NB4 (cell line): ENCODE measurements around the gene HIPK1.

Experiments used
- DNase-seq: peaks from one replicate; pipeline ENCODE4 v3.0.0; 2010; ENCODE audit warnings: low read depth
- H3K4me3 ChIP-seq: one replicate; pipeline ENCODE4 v1.5.1; 2011; ENCODE audit warnings: mild to moderate bottlenecking, low read depth, low read length, moderate library complexity
- MYC ChIP-seq: IDR thresholded peaks from 2 replicates; pipeline ENCODE4 v1.6.1; 2011; ENCODE audit warnings: low read depth, low read length
- POLR2A ChIP-seq: IDR thresholded peaks from 2 replicates; pipeline ENCODE4 v1.6.1; 2011; ENCODE audit warnings: mild to moderate bottlenecking; ENCODE audit not compliant: insufficient read length; ENCODE audit errors: extremely low read depth
- TF ChIP-seq, protein P1 (sequence below): IDR thresholded peaks from 2 replicates; pipeline ENCODE4 v1.6.1; 2011; ENCODE audit warnings: low read depth, low read length
- TF ChIP-seq, protein P2 (sequence below): IDR thresholded peaks from one replicate; pipeline ENCODE4 v1.5.1; 2012; ENCODE audit warnings: low read depth, low read length

The HIPK1 gene

DNA sequence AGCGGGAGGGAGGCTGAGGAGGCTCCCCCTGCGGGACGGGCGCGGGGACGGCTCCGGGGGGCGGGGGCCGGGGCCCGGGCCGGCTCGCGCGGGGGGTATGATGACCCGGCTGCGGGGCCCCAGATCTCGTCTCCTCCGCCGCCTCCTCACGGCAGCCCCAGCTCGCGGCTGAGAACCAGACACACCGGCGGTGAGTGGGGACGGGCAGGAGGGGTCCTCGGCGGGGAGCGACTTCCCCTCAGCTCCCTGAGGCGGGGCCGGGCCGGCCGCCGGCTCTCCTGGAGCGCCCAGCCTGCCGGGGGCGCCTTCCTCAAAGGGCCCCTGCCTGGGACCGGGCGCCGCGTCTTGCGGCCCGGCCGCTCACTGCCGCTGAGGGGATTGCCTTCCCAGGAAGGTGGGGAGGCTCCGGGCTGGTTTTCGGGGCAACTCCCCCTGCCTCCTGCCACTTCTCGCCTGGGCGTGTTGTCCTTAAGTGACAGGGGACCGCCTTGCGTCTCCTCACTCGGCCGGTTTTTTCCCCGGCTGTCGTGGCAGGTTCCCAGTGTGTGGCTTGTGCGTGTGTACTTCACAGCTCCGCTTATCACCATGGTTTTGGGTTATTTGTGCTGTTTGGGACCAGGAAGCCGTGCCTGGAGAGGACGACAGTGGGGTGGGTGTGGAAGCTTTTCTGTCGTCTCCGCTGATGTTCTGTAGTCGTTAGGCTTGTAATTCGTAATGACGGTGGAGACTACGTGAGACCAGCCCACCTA lies 800 bp downstream of the HIPK1 start:
- H3K4me3 ChIP-seq, result peak overlapping the region; percentile 85
- TF ChIP-seq, protein P1, sequence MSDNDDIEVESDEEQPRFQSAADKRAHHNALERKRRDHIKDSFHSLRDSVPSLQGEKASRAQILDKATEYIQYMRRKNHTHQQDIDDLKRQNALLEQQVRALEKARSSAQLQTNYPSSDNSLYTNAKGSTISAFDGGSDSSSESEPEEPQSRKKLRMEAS, result no peak
- TF ChIP-seq MYC (no peak), POLR2A (no peak)
- TF ChIP-seq, protein P2, sequence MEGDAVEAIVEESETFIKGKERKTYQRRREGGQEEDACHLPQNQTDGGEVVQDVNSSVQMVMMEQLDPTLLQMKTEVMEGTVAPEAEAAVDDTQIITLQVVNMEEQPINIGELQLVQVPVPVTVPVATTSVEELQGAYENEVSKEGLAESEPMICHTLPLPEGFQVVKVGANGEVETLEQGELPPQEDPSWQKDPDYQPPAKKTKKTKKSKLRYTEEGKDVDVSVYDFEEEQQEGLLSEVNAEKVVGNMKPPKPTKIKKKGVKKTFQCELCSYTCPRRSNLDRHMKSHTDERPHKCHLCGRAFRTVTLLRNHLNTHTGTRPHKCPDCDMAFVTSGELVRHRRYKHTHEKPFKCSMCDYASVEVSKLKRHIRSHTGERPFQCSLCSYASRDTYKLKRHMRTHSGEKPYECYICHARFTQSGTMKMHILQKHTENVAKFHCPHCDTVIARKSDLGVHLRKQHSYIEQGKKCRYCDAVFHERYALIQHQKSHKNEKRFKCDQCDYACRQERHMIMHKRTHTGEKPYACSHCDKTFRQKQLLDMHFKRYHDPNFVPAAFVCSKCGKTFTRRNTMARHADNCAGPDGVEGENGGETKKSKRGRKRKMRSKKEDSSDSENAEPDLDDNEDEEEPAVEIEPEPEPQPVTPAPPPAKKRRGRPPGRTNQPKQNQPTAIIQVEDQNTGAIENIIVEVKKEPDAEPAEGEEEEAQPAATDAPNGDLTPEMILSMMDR, result no peak
- DNase-seq, result peak; percentile 69

DNA sequence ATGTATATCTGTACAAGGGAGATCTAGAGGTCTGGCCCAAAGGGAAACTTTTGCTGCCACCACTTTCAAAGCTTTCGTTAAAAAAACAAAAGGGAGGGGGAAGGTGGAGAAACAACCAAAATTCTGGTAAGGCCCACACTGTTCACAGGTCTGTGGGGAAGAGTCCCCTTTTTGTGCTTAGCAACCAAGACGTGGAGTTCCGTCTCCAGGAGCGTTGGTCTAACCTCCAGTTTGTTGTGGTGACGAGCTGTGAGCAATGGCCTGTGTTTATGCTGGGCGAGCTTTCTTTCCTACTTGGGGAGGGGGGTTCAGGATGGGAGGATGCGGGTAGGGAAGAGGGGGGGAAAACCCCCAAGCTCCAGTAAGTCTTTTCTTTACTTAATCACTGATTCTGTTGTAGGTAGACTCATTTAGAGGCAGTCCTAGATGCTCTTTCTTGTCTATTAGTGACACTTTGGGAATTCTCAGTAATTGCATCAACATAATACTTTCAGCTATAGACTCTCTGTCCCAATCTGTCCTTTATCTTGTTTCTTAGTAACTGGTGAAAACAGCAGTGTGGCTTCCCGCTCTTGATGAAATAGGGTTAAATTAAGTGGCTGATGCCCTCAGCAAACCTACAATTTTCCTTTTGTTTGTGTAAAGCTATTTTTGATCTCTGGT lies 1.5 kb downstream of the HIPK1 start:
- TF ChIP-seq, protein P1, result 0 out of 2 replicates have a peak, but pooled peaks have one; percentile 3
- TF ChIP-seq MYC, result no peak

DNA sequence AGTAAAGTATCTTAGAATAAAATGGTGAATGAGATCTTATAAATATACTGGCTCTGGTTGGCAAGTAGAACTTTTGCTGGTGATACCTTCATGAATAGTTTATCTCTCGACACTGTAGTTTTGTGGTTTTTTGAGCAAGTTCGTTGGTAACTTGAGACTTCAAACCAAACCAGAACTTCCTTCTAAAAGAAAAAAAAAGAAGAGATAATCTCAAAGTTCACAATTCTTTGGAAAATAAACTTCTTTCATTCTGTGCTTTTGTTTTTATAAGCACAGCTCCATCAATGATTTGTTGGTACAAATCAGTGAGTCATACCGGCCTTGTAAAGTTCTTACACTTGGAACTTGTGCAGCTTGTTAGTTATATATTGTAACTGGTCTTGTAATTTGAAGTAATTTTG lies 2.3 kb downstream of the HIPK1 start:
- TF ChIP-seq MYC (no peak), POLR2A (no peak)
- TF ChIP-seq, protein P1, result no peak
- TF ChIP-seq, protein P2, result no peak
- H3K4me3 ChIP-seq, result peak overlapping the region; percentile 85
- DNase-seq, result peak; percentile 58

More for the DNA sequence above, 1.5 kb downstream of the HIPK1 start:
- peak; percentile 82 for DNase-seq
- H3K4me3 ChIP-seq, result peak overlapping the region; percentile 85

DNA sequence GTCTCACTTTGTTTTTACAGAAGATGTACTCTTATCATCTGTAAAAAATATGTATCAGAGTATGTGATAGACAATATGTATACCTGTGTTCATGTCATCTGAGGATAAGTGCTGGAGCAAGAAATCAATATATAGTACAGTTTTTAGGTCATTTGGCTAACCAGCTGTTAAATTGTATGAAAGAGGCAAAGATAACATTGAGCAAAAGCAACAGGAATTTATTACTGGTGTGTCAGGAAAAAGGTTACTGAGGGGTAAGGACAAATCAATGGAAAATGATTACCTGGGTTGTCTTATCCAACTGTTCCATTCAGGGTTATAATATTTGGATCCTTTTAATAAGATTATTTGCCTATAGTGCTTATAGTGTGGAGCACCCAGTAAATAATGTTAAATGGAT lies 4.9 kb downstream of the HIPK1 start:
- TF ChIP-seq, protein P2, result no peak
- TF ChIP-seq POLR2A (no peak), MYC (no peak)
- TF ChIP-seq, protein P1, result no peak
- DNase-seq, result no peak
- no peak overlapping the region for H3K4me3 ChIP-seq

DNA sequence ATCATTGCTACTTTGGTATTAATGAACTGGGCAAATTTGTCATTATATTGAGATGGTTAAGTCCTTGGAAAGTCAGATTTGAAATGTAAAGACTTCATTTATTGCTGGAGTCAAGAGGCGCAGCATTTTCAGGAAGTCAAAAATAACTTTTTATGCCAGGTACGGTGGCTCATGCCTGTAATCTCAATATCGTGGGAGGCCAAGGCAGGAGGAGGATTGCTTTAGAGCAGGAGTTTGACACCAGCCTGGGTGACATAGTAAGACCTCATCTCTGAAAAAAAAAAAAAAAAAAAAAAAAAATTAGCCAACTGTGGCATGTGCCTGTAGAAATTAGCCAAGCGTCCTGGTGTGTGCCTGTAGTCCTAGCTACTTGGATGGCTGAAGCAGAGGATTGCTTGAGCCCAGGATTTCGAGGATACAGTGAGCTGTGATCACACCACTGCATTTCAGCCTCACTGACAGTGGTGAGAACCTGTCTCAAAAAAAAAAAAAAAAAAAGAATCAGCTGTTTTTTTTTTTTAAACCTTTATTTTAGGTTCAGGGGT lies 5.5 kb downstream of the HIPK1 start:
- no peak overlapping the region for H3K4me3 ChIP-seq
- TF ChIP-seq MYC (no peak), POLR2A (no peak)
- TF ChIP-seq, protein P1, result no peak
- TF ChIP-seq, protein P2, result no peak
- no peak for DNase-seq

DNA sequence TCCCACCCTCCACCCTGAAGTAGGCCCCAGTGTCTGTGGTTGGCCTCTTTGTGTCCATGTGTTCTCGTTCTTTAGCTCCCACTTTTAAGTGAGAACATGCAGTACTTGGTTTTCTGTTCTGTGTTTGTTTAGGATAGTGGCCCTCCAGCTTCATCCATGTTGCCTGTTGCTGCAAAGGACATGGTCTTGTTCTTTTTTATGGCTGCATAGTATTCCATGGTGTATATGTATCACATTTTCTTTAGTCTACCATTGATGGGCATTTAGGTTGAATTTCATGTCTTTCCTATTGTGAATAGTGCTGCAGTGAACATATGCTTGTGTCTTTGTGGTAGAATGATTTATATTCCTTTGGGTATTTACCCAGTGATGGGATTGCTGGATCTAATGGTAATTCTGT lies 6.1 kb downstream of the HIPK1 start:
- no peak for DNase-seq
- no peak for TF ChIP-seq MYC
- TF ChIP-seq, protein P2, result no peak
- no peak for TF ChIP-seq POLR2A
- TF ChIP-seq, protein P1, result no peak
- no peak overlapping the region for H3K4me3 ChIP-seq
